Omental fat pad (tissue), 4 donors: ENCODE measurements around the gene CDK10. TPM values are rescaled to one million over a fixed set of nuclear protein-coding genes. Genes with fewer than 3 reads are reported as not detected.

ENCODE experiments used
- ATAC-seq: fragments of 150-250 bp; one replicate; pipeline ENCODE4 v1.9.1; 2016; ENCODE audit warnings: mild to moderate bottlenecking, moderate library complexity; ENCODE audit not compliant: low FRiP score
- DNase-seq: peaks from one replicate; pipeline ENCODE4 v3.0.0-alpha.2; 2019; ENCODE audit warnings: low spot score
- CTCF ChIP-seq, 3 donors: fragments of 450-650 bp; IDR thresholded peaks; one replicate each; pipeline ENCODE4 v1.5.1; 2016 to 2017; ENCODE audit warnings: antibody characterized with exemption in 3 of 3, mild to moderate bottlenecking in 3 of 3, moderate library complexity in 2 of 3
- total RNA-seq, 4 donors: library from RNA; depleted of rRNA; stranded (reverse); fragments of >200 nt; gene quantifications; one replicate each; pipeline ENCODE4 v1.1.0, GENCODE V29; 2016

CDK10 gene
- total RNA-seq, 4 donors from 2014 or later: 32.1 to 46.8 (median 38.3) TPM

DNA sequence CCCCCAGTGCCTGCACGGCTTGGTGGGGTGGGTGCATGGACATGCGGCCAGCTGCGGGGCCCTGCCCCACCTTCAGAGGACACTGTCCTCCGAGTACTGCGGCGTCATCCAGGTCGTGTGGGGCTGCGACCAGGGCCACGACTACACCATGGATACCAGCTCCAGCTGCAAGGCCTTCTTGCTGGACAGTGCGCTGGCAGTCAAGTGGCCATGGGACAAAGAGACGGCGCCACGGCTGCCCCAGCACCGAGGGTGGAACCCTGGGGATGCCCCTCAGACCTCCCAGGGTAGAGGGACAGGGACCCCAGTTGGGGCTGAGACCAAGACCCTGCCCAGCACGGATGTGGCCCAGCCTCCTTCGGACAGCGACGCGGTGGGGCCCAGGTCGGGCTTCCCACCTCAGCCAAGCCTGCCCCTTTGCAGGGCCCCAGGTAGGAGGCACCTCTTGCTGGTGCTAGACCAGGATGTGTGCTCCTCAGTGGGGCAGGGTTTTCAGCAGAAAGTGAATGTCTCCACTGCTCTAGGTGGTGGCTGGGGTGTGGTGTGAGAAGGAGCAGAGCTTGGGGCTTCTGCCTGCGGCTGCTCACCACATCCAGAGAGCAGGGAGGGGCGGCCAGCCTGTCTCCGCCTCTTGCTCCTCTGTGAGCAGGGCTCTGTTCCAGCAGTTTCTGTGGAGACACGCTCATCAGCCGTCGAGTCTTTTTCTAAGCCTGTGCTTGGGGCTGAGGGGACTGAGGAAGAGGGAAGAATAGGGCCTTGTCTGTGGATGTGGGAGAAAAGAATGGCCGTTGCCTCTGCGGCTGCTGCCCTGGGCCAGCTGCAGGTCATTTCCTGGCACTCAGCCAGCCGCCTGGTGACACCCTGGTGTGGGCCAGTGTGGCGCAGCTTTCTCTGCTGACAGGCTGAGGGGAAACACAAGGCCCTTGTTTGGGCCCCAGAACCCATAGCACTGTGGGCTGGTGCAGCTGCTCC, 37.1 kb downstream of the CDK10 start:
- ATAC-seq: no peak
- no peak for TF ChIP-seq CTCF (IDR thresholded peaks at IDR 0.05)
- no peak for DNase-seq

- no peak for ATAC-seq
- DNase-seq: no peak
- no peak for TF ChIP-seq CTCF (IDR thresholded peaks at IDR 0.05)
Measured at GRCh38 chr16:89727406-89728120, 41.1 kb downstream of the CDK10 start.

GRCh38 chr16:89729293-89729692, 42.8 kb downstream of the CDK10 start:
- ATAC-seq (no peak), DNase-seq (no peak)
- no peak for TF ChIP-seq CTCF (IDR thresholded peaks at IDR 0.05)

DNA sequence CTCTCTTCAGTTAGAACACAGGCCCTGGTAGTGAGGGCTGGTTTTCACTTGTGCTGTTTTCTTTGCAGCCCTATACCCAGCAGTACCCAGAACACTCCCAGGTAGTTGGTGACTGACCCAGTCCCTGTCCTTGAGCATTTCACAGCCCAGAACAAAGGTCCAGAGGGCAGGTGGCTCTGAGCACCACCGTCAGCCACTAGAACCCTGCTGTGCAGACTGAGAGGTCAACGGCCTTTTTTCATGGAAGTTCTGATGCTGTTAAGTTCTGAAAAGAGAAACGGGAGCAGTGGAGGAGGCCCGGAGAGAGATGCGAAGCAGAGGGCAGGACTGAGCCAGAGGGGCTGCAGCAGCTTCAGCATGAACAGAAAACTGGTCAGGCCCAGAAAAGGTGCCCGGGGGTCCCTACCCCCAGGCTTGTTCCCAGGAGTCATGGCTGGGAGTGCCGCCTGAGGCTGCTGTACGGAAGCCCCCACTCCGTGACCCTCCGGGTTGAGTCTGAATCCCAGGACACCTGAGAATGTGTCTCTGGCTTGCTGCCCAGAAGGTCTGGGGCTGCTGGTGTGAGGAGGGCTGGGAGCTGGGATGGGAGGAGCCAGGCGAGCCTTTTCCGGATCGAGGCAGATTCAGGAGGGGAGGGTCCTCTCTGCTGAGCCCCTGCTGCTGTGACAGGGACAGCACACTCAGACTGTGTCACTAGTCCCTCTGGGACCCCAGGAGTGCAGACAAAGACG, 43.5 kb downstream of the CDK10 start:
- ATAC-seq: no peak
- TF ChIP-seq CTCF (IDR thresholded peaks at IDR 0.05): no peak

DNA sequence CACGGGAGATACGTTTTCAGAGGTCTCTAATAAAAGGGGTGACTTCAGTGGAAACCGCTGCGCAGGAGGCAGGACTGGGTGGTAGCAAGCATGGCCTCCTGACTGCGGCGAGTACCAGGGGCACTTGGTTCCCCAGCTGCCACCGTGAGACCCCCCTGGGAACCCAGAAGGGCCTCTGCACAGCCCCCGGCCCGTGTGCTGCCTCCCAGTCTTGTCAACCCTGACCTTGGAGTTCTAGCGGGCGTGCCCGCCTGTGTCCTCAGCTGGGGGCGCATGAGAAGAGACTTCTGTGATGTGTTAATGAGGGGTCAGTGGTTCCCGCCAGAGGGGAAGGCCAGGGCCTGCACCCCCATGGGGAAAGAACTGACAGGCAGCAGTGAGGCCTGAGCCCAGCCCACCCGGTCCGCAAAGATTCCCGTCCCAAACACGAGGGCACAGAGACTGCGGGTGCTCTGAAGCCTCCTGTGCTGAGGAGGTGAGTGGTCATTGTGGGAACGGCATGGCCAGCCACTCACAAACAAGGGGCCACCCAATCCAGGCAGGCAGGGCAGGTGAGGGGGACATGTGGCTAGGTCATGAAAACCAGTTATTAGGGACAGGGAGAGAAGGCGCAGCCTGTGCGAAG, 44.2 kb downstream of the CDK10 start:
- no peak for TF ChIP-seq CTCF (IDR thresholded peaks at IDR 0.05)
- no peak for ATAC-seq

More for the DNA sequence above, 43.5 kb downstream of the CDK10 start:
- DNase-seq: no peak

GRCh38 chr16:89732142-89732917, 45.8 kb downstream of the CDK10 start:
- DNase-seq: no peak
- ATAC-seq: no peak

More for the DNA sequence above, 44.2 kb downstream of the CDK10 start:
- DNase-seq: no peak

More at GRCh38 chr16:89732142-89732917, 45.8 kb downstream of the CDK10 start:
- TF ChIP-seq CTCF (IDR thresholded peaks at IDR 0.05): no peak
